GM03348 (cell line): Measurements from ENCODE around the gene ERICH2.

Experiments used
- DNase-seq: peaks from one replicate; pipeline ENCODE4 v3.0.0; 2012; ENCODE audit warnings: low spot score

ERICH2 gene

DNA sequence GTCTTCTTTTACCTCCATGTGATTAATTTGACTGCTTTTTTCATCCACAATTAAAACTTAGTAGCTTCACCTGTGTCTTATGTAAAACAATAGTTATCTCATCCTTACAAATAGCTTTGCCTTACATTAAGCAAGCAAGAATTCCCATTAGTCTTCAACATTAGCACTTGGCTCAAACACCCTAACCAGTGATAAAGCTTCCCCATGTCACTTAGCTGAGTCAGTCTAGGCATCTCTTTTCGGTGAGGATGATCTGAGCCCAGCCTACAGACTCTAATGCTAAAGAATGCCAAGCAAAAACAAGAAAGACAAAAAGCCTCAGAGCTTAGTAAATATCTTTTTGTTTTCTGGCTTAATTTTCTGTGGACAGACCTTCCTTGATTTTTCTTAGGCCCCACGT lies 72.6 kb downstream of the ERICH2 start:
- DNase-seq: peak; percentile 49

DNA sequence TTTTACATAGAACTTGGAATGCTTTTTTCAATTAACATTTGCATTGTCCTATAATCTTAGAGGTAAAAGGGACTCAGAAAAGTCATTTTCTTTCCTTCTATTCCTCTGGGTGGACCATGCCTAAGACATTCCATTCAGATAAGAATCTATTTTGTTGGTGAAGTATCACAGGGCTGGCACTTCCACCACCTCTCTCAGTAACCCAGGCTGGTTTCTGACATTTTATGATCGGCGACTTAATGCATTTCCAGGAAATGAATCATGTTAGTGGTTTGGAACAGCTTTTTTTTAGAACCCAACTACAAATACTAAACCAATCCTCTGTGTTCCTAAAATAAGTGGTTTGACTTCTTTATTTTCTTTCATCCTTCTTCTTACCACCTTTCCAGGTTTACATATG lies 73.5 kb downstream of the ERICH2 start:
- peak; percentile 52 for DNase-seq

DNA sequence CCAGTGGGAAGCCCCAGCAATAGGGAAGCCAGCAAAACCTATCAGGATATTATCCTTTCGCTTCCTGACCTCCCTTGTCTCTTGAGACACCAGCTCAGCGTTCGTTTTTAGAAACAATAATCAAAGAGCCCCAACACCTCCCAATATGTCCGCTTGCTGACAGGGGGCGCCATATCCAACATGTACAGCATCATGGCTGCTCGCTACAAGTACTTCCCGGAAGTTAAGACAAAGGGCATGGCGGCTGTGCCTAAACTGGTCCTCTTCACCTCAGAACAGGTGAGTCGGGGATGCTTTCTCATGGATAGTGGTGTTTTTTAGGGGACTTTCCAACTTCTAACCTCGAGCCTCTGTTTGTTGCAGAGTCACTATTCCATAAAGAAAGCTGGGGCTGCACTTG lies 75.2 kb downstream of the ERICH2 start:
- DNase-seq: no peak

DNA sequence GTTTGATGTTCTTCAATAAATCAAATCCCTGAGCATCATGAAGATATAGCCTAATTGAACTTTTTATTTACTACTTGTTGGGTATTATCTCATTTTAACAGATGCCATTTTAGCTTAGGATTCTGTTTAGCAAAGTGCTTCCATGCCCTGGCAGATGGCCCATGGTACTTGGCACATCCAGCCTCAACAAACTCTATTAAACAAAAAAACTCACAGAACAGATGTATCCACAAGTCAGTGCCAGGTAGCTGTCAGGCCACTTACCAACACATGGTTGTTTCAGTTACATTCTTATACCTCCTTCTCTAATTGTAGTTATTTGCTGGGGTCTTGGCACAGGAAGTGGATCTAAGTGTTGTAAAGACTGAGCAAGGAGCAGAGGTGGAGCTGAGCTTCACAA lies 76.1 kb downstream of the ERICH2 start:
- no peak for DNase-seq

DNA sequence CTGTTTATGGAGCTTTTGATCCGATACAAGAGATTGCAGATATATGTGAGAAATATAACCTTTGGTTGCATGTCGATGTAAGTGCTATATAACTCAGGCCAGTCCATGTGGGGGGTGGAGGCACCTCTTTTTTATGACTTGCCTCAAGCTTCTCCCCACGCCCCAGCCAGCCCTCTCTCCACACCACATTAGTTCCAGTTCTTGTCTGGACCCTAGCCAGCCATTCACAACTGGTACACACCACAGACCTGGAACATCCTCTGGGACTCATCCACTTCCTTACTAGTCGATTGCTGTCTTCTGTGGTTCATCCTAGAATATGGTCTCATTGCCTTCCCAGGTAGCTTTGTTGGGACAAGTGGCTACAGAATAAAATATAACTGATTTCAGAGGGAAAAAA lies 77.5 kb downstream of the ERICH2 start:
- DNase-seq: no peak
